HG03095 (cell line): Measurements from ENCODE around the gene TMEM201.

Source experiments
- ATAC-seq: cut with Tn5 transposase; IDR thresholded peaks from one replicate; pipeline ENCODE4 v1.9.1; 2021; ENCODE audit warnings: moderate library complexity; ENCODE audit not compliant: unreplicated experiment

Gene TMEM201

GRCh38 chr1:9577423-9577822, 11.3 kb upstream of the TMEM201 start:
- ATAC-seq: no peak

GRCh38 chr1:9580942-9581341, 7.8 kb upstream of the TMEM201 start:
- no peak for ATAC-seq

GRCh38 chr1:9586147-9586766, 2.5 kb upstream of the TMEM201 start:
- ATAC-seq: no peak

GRCh38 chr1:9589144-9589718, 520 bp downstream of the TMEM201 start:
- no peak for ATAC-seq

- ATAC-seq: no peak
These were observed 1.0 kb downstream of the TMEM201 start for GRCh38 chr1:9589719-9590157.

GRCh38 chr1:9590201-9590600, 1.5 kb downstream of the TMEM201 start:
- ATAC-seq: no peak

- ATAC-seq: no peak
These were observed 2.4 kb downstream of the TMEM201 start for GRCh38 chr1:9590945-9591668.

- ATAC-seq: no peak
These were observed 3.2 kb downstream of the TMEM201 start for GRCh38 chr1:9591669-9592509.

GRCh38 chr1:9592510-9593075, 3.9 kb downstream of the TMEM201 start:
- no peak for ATAC-seq

- ATAC-seq: no peak
These were observed 4.4 kb downstream of the TMEM201 start for GRCh38 chr1:9593147-9593491.

GRCh38 chr1:9593492-9594465, 5.1 kb downstream of the TMEM201 start:
- ATAC-seq: no peak

GRCh38 chr1:9594471-9595155, 5.9 kb downstream of the TMEM201 start:
- no peak for ATAC-seq

GRCh38 chr1:9595156-9595967, 6.7 kb downstream of the TMEM201 start:
- no peak for ATAC-seq

- ATAC-seq: no peak
These were observed 7.2 kb downstream of the TMEM201 start for GRCh38 chr1:9595968-9596340.

- ATAC-seq: no peak
These were observed 7.9 kb downstream of the TMEM201 start for GRCh38 chr1:9596415-9597123.

GRCh38 chr1:9597361-9598315, 8.9 kb downstream of the TMEM201 start:
- ATAC-seq: no peak

GRCh38 chr1:9598316-9598700, 9.6 kb downstream of the TMEM201 start:
- ATAC-seq: no peak
